OCI-LY1 (cell line): ENCODE measurements around the gene STX8.
"Not testable (repeated sequence)": the region's sequence is repeated elsewhere in the genome, so short reads cannot be mapped to it uniquely, and the experiment has no call there.

Experiments
- H2AFZ ChIP-seq: fragments of 200-600 bp; sonication (generic), shearing (Covaris generic); 2 replicates; pipeline ENCODE4 v1.6.0; 2014; ENCODE audit warnings: antibody characterized with exemption, mild to moderate bottlenecking, low read length
- H3F3A ChIP-seq: fragments of 200-600 bp; sonication (generic), shearing (Covaris generic); 2 replicates; pipeline ENCODE4 v1.6.0; 2014; ENCODE audit warnings: mild to moderate bottlenecking, antibody characterized with exemption, low read length, moderate library complexity; ENCODE audit not compliant: insufficient read depth
- H3K27ac ChIP-seq: fragments of 200-600 bp; sonication (generic); 2 replicates; pipeline ENCODE4 v1.5.1; 2014; ENCODE audit warnings: low read length, mixed run types, mild to moderate bottlenecking, low read depth; ENCODE audit not compliant: poor library complexity, severe bottlenecking
- H3K27me3 ChIP-seq: fragments of 200-600 bp; sonication (generic); 2 replicates; pipeline ENCODE4 v1.6.0; 2014; ENCODE audit warnings: antibody characterized with exemption, mild to moderate bottlenecking, low read length, moderate library complexity; ENCODE audit not compliant: insufficient read depth
- H3K36me3 ChIP-seq: fragments of 200-600 bp; sonication (generic); 2 replicates; pipeline ENCODE4 v1.6.1; 2014; ENCODE audit warnings: mild to moderate bottlenecking, antibody characterized with exemption, low read length, moderate library complexity, mixed read lengths; ENCODE audit not compliant: insufficient read depth
- H3K4me1 ChIP-seq: fragments of 200-600 bp; sonication (generic); 2 replicates; pipeline ENCODE4 v1.5.1; 2014; ENCODE audit warnings: mild to moderate bottlenecking, low read length, moderate library complexity; ENCODE audit not compliant: insufficient read depth, severe bottlenecking
- H3K4me2 ChIP-seq: fragments of 200-600 bp; sonication (generic), shearing (Covaris generic); 2 replicates; pipeline ENCODE4 v1.6.1; 2014; ENCODE audit warnings: low read length
- H3K4me3 ChIP-seq: fragments of 200-600 bp; sonication (generic); 2 replicates; pipeline ENCODE4 v1.5.1; 2014; ENCODE audit warnings: low read length, low read depth, mild to moderate bottlenecking, mixed read lengths; ENCODE audit not compliant: poor library complexity, severe bottlenecking
- H3K79me2 ChIP-seq: fragments of 200-600 bp; shearing (Covaris generic); 2 replicates; pipeline ENCODE4 v1.6.1; 2016; ENCODE audit warnings: mixed run types, low read length, mixed read lengths; ENCODE audit not compliant: insufficient read depth
- H3K9ac ChIP-seq: fragments of 200-600 bp; sonication (generic), shearing (Covaris generic); 2 replicates; pipeline ENCODE4 v1.6.1; 2014; ENCODE audit warnings: mild to moderate bottlenecking, low read length, mixed read lengths
- H3K9me2 ChIP-seq: fragments of 200-600 bp; sonication (generic), shearing (Covaris generic); 2 replicates; pipeline ENCODE4 v1.6.1; 2014; ENCODE audit warnings: low read depth, mild to moderate bottlenecking, low read length, mixed read lengths
- H3K9me3 ChIP-seq: fragments of 200-600 bp; shearing (Covaris generic); 2 replicates; pipeline ENCODE4 v1.6.1; 2014; ENCODE audit warnings: low read length, mixed read lengths
- H4K20me1 ChIP-seq: fragments of 200-600 bp; sonication (generic), shearing (Covaris generic); 2 replicates; pipeline ENCODE4 v1.6.0; 2016; ENCODE audit warnings: mild to moderate bottlenecking, low read length; ENCODE audit not compliant: insufficient read depth
- EZH2 ChIP-seq: fragments of 200-600 bp; sonication (generic), shearing (Covaris generic); IDR thresholded peaks from 2 replicates; pipeline ENCODE4 v1.8.0; 2017; ENCODE audit warnings: borderline replicate concordance, mixed run types, mild to moderate bottlenecking, antibody characterized with exemption, low read length, moderate library complexity, mixed read lengths
- TF ChIP-seq, protein P1 (sequence below): fragments of 200-600 bp; sonication (generic), shearing (Covaris generic); IDR thresholded peaks from 2 replicates; pipeline ENCODE4 v1.5.1; 2017; ENCODE audit warnings: mild to moderate bottlenecking, antibody characterized with exemption, low read length, moderate library complexity, mixed read lengths

The STX8 gene

DNA sequence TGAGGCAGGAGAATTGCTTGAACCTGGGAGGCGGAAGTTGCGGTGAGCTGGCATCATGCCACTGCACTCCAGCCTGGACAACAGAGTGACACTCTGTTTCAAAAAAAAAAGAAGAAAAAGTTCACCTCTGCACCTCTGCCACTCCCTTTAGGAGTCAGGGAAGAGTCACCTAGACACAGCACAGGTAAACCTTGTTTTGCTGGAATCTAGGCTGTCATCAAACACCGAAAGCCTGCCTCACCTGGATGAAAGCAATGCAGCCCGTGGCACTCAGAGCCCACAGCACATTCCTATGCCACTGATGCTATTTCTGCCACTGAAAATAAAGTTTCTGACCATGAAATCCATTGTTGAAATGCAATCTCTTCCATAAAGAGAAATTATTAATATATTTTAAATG, 23.0 kb upstream of the STX8 start:
- Histone ChIP-seq H3K27me3 (no peaks in the 10 kb centered on the region), H3K9me3 (no peaks in the 10 kb centered on the region), H3K4me3 (no peak overlapping the region), H3K4me2 (no peak overlapping the region), H4K20me1 (no peaks in the 10 kb centered on the region), H3K36me3 (no peaks in the 10 kb centered on the region), H3K27ac (no peak overlapping the region), H3K79me2 (no peaks in the 10 kb centered on the region), H3K4me1 (no peaks in the 10 kb centered on the region), H3K9ac (no peak overlapping the region), H3K9me2 (no peaks in the 10 kb centered on the region), H3F3A (no peaks in the 10 kb centered on the region), H2AFZ (no peak overlapping the region)
- TF ChIP-seq, protein P1, sequence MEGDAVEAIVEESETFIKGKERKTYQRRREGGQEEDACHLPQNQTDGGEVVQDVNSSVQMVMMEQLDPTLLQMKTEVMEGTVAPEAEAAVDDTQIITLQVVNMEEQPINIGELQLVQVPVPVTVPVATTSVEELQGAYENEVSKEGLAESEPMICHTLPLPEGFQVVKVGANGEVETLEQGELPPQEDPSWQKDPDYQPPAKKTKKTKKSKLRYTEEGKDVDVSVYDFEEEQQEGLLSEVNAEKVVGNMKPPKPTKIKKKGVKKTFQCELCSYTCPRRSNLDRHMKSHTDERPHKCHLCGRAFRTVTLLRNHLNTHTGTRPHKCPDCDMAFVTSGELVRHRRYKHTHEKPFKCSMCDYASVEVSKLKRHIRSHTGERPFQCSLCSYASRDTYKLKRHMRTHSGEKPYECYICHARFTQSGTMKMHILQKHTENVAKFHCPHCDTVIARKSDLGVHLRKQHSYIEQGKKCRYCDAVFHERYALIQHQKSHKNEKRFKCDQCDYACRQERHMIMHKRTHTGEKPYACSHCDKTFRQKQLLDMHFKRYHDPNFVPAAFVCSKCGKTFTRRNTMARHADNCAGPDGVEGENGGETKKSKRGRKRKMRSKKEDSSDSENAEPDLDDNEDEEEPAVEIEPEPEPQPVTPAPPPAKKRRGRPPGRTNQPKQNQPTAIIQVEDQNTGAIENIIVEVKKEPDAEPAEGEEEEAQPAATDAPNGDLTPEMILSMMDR = no peak
- no peak for TF ChIP-seq EZH2

DNA sequence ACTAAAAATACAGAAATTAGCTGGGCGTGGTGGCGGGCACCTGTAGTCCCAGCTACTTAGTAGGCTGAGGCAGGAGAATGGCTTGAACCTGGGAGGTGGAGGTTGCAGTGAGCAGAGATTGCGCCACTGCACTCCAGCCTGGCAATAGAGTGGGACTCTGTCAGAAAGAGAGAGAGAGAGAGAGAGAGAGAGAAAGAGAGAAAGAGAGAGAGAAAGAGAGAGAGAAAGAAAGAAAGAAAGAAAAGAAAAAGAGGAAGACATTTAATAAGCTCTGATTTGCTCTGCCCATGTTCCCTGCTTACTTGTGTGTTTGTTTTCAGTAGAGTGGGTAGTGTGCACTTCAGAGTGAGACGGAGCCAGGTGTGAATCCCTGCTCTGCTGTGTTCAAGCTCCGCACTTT, 22.0 kb upstream of the STX8 start:
- not testable (repeated sequence) for H3K36me3 ChIP-seq, H3K9ac ChIP-seq, H3K4me1 ChIP-seq, H3K4me3 ChIP-seq, H3K4me2 ChIP-seq, H3K27ac ChIP-seq, H3K9me3 ChIP-seq, H4K20me1 ChIP-seq, H3K27me3 ChIP-seq, H3K79me2 ChIP-seq, H3K9me2 ChIP-seq, H3F3A ChIP-seq, H2AFZ ChIP-seq

DNA sequence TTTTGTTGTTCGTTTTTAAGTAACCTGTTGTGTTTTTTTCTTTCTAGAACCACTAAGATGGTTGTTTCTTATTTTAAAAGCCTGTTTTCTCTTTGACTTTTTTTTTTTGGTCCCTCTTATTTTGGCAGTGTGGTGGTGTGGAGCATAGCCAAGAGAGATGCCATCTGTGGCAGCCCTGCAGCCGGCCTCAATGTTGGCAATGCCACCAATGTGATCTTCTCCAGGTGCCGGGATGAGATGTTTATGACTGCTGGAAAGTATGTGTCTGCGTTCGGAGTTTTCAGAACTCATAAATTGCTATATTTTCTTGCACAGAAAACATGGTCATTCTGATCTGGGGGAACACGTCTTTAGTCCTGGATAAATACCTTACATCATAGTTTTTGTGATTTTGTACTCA, 18.4 kb upstream of the STX8 start:
- H3K9me2 ChIP-seq = no peaks in the 10 kb centered on the region
- no peak overlapping the region for H3K9ac ChIP-seq
- H4K20me1 ChIP-seq = no peaks in the 10 kb centered on the region
- H3K79me2 ChIP-seq = no peaks in the 10 kb centered on the region
- no peak overlapping the region for H2AFZ ChIP-seq
- no peaks in the 10 kb centered on the region for H3F3A ChIP-seq
- TF ChIP-seq, protein P1 = no peak
- no peak for TF ChIP-seq EZH2
- H3K27me3 ChIP-seq = no peaks in the 10 kb centered on the region
- no peak overlapping the region for H3K4me2 ChIP-seq
- H3K36me3 ChIP-seq = no peaks in the 10 kb centered on the region
- H3K9me3 ChIP-seq = no peaks in the 10 kb centered on the region
- no peak overlapping the region for H3K27ac ChIP-seq
- H3K4me1 ChIP-seq = no peaks in the 10 kb centered on the region
- H3K4me3 ChIP-seq = no peak overlapping the region

DNA sequence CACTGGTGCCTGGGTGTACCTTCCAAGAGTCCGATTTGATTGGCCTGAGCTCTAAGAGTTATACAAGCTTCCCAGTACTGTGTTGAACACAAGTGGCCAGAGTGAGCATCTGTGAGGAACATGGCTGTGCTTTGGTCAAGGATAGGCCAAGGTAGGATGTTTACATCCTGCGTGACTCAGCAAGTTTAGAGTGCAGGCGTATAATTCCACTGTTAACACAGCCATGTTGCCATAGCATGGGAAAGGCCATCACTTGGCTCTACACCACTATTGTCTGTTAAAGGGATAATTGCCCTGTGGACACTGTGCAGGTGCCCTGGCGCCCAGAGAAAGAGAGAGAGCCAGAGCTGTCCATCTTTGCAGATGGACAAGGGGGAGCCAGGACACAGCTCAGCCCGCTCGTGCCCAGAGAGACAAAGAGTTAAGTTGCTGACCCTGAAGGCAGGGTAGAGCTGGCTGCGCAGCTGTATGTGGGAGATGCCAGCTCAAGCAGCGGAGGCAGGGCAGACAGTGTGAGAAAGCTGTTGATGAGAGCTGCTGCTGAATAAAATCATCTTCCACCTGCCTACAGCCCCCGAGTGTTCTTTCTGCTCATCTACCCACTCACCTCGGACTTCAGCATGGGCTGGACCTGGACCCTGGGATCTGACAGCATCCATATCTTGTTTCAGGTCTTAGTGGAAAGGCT, 12.5 kb upstream of the STX8 start:
- no peaks in the 10 kb centered on the region for H3F3A ChIP-seq
- H3K4me2 ChIP-seq = no peak overlapping the region
- no peaks in the 10 kb centered on the region for H3K9me2 ChIP-seq
- H3K79me2 ChIP-seq = no peaks in the 10 kb centered on the region
- H3K27me3 ChIP-seq = no peaks in the 10 kb centered on the region; the same call in 1 of the 2 replicates
- no peak overlapping the region for H3K4me3 ChIP-seq
- no peaks in the 10 kb centered on the region for H3K4me1 ChIP-seq
- H3K36me3 ChIP-seq = no peaks in the 10 kb centered on the region; the same call in 1 of the 2 replicates
- no peaks in the 10 kb centered on the region for H4K20me1 ChIP-seq
- H3K9ac ChIP-seq = no peak overlapping the region
- TF ChIP-seq EZH2 = no peak
- TF ChIP-seq, protein P1 = no peak
- no peak overlapping the region for H3K27ac ChIP-seq
- 0 out of 2 replicates have a peak, but pooled peaks cover 2% of the 10 kb centered on the region for H3K9me3 ChIP-seq
- no peak overlapping the region for H2AFZ ChIP-seq
